Endodermal cell (in vitro differentiated cells): ENCODE data around the gene DPP6. TPM values are rescaled to one million over a fixed set of nuclear protein-coding genes. Genes with fewer than 3 reads are reported as not detected.
"Not testable (repeated sequence)": the region's sequence is repeated elsewhere in the genome, so short reads cannot be mapped to it uniquely, and the experiment has no call there.

Source experiments
- DNase-seq: peaks from one replicate; pipeline ENCODE4 v3.0.0-alpha.2; 2017
- H3K27ac ChIP-seq: 2 replicates; pipeline ENCODE4 v1.5.1; 2013; ENCODE audit warnings: mild to moderate bottlenecking, low read depth, low read length, moderate library complexity
- H3K27me3 ChIP-seq: 2 replicates; pipeline ENCODE4 v1.6.1; 2013; ENCODE audit warnings: mild to moderate bottlenecking, low read length, moderate library complexity; ENCODE audit not compliant: insufficient read depth, control insufficient read depth, poor library complexity, severe bottlenecking
- H3K36me3 ChIP-seq: 2 replicates; pipeline ENCODE4 v1.7.0; 2013; ENCODE audit warnings: mild to moderate bottlenecking, low read length, moderate library complexity; ENCODE audit not compliant: control insufficient read depth, insufficient read depth
- H3K4me1 ChIP-seq: one replicate; pipeline ENCODE4 v1.7.0; 2013; ENCODE audit warnings: low read length; ENCODE audit not compliant: control insufficient read depth, insufficient read depth
- H3K4me3 ChIP-seq: 2 replicates; pipeline ENCODE4 v1.5.1; 2013; ENCODE audit warnings: mild to moderate bottlenecking, low read length, moderate library complexity
- H3K9ac ChIP-seq: 2 replicates; pipeline ENCODE4 v1.6.1; 2013; ENCODE audit warnings: mild to moderate bottlenecking, low read length, moderate library complexity; ENCODE audit not compliant: poor library complexity, severe bottlenecking; ENCODE audit errors: extremely low read depth
- H3K9me3 ChIP-seq: 2 replicates; pipeline ENCODE4 v1.6.1; 2013; ENCODE audit warnings: mild to moderate bottlenecking, low read length, moderate library complexity; ENCODE audit not compliant: control insufficient read depth
- H3K27ac Mint-ChIP-seq: 2 replicates; pipeline ENCODE4 v1.8.0; 2020; ENCODE audit warnings: mixed read lengths
- H3K27me3 Mint-ChIP-seq: 2 replicates; pipeline ENCODE4 v1.8.0; 2021; ENCODE audit warnings: mild to moderate bottlenecking, mixed read lengths; ENCODE audit not compliant: insufficient read depth
- H3K36me3 Mint-ChIP-seq: 2 replicates; pipeline ENCODE4 v1.8.0; 2020; ENCODE audit warnings: low read depth, mixed read lengths
- H3K4me1 Mint-ChIP-seq: 2 replicates; pipeline ENCODE4 v1.8.0; 2020; ENCODE audit warnings: mixed read lengths
- H3K4me3 Mint-ChIP-seq: 2 replicates; pipeline ENCODE4 v1.8.0; 2020; ENCODE audit warnings: mild to moderate bottlenecking, moderate library complexity, mixed read lengths
- H3K9me3 Mint-ChIP-seq: 2 replicates; pipeline ENCODE4 v1.8.0; 2020; ENCODE audit warnings: mild to moderate bottlenecking, mixed read lengths
- CTCF ChIP-seq: fragments of 200-600 bp; sonication (generic); conservative IDR thresholded peaks from 2 replicates; pipeline ENCODE4 v1.5.0; 2021; ENCODE audit warnings: antibody characterized with exemption, mild to moderate bottlenecking
- WGBS, 2 experiments: methylation state at CpG; one replicate each; pipeline versions ENCODE4 v1.1.5 to v1.1.7; 2013; ENCODE audit warnings: missing lambda C conversion rate in 2 of 2, mixed read lengths in 1 of 2; ENCODE audit not compliant: insufficient coverage in 1 of 2, insufficient read length in 1 of 2; 5-methylcytosine and 5-hydroxymethylcytosine counted together
- total RNA-seq, 2 donors: library from RNA; stranded (reverse); fragmentation: NEBNext Ultra II Directional in 1 of 2; extraction: Animal tissue kit (Norgen Biotek cat#: 25700) in 1 of 2; gene quantifications; 2 replicates in 1 of 2; 3 replicates in 1 of 2; pipeline ENCODE4 v1.2.1, GENCODE V29; 2021

The DPP6 gene
- total RNA-seq, 2 donors from 2014 or later = 1.7 to 3.0 TPM

GRCh38 chr7:154672659-154673415, 620.6 kb downstream of the DPP6 start:
- H3K4me3 Mint-ChIP-seq = no peak overlapping the region
- no peak for DNase-seq
- no peak overlapping the region for H3K27ac Mint-ChIP-seq
- H3K36me3 Mint-ChIP-seq = no peaks in the 10 kb centered on the region
- H3K4me3 ChIP-seq = no peak overlapping the region
- H3K9me3 ChIP-seq = no peaks in the 10 kb centered on the region
- no peak overlapping the region for H3K9ac ChIP-seq
- no peaks in the 10 kb centered on the region for H3K4me1 ChIP-seq
- WGBS, 2 experiments = 90 to 91% methylated on average over 3 to 4 of the region's 4 CpGs
- no peak for TF ChIP-seq CTCF
- H3K27me3 ChIP-seq = no peaks in the 10 kb centered on the region
- H3K27ac ChIP-seq = no peak overlapping the region
- H3K4me1 Mint-ChIP-seq = no peaks in the 10 kb centered on the region
- H3K36me3 ChIP-seq = no peaks in the 10 kb centered on the region
- H3K27me3 Mint-ChIP-seq = no peaks in the 10 kb centered on the region
- H3K9me3 Mint-ChIP-seq = peaks cover under 1% of the 10 kb centered on the region

- no peak overlapping the region for H3K4me3 Mint-ChIP-seq
- Histone ChIP-seq H3K9me3 (no peaks in the 10 kb centered on the region), H3K4me3 (no peak overlapping the region), H3K4me1 (no peaks in the 10 kb centered on the region), H3K27me3 (no peaks in the 10 kb centered on the region), H3K36me3 (no peaks in the 10 kb centered on the region), H3K27ac (no peak overlapping the region), H3K9ac (no peak overlapping the region)
- DNase-seq = no peak
- H3K9me3 Mint-ChIP-seq = no peaks in the 10 kb centered on the region
- no peaks in the 10 kb centered on the region for H3K4me1 Mint-ChIP-seq
- H3K27ac Mint-ChIP-seq = no peak overlapping the region
- H3K27me3 Mint-ChIP-seq = no peaks in the 10 kb centered on the region
- WGBS, 2 experiments = 83 to 88% methylated on average over 5 to 6 of the region's 6 CpGs
- TF ChIP-seq CTCF = no peak
- no peaks in the 10 kb centered on the region for H3K36me3 Mint-ChIP-seq
These were observed 622.0 kb downstream of the DPP6 start for GRCh38 chr7:154674191-154674590.

GRCh38 chr7:154675560-154675959, 623.4 kb downstream of the DPP6 start:
- no peaks in the 10 kb centered on the region for H3K4me1 Mint-ChIP-seq
- H3K27me3 Mint-ChIP-seq = no peaks in the 10 kb centered on the region
- H3K4me3 ChIP-seq = no peak overlapping the region
- no peaks in the 10 kb centered on the region for H3K9me3 Mint-ChIP-seq
- H3K27ac Mint-ChIP-seq = no peak overlapping the region
- H3K9me3 ChIP-seq = no peaks in the 10 kb centered on the region
- H3K27me3 ChIP-seq = no peaks in the 10 kb centered on the region
- WGBS, 2 experiments = 80 to 89% methylated on average over 10 of the region's 10 CpGs
- no peak overlapping the region for H3K27ac ChIP-seq
- H3K4me3 Mint-ChIP-seq = no peak overlapping the region
- no peak for DNase-seq
- H3K36me3 ChIP-seq = no peaks in the 10 kb centered on the region
- H3K9ac ChIP-seq = no peak overlapping the region
- TF ChIP-seq CTCF = no peak
- H3K4me1 ChIP-seq = no peaks in the 10 kb centered on the region
- no peaks in the 10 kb centered on the region for H3K36me3 Mint-ChIP-seq

- H3K4me1 Mint-ChIP-seq, H3K4me3 ChIP-seq, H3K9me3 Mint-ChIP-seq, DNase-seq, H3K4me3 Mint-ChIP-seq, H3K27me3 ChIP-seq, H3K36me3 Mint-ChIP-seq, H3K9ac ChIP-seq, H3K4me1 ChIP-seq, H3K27me3 Mint-ChIP-seq, H3K36me3 ChIP-seq, H3K9me3 ChIP-seq, H3K27ac Mint-ChIP-seq, H3K27ac ChIP-seq: not testable (repeated sequence)
- 90 to 97% methylated on average over 4 to 11 of the region's 11 CpGs for WGBS, 2 experiments
These were observed 623.8 kb downstream of the DPP6 start for GRCh38 chr7:154676033-154676421.
